ENCODE results near the gene STK26. TPM values are rescaled to one million over a fixed set of nuclear protein-coding genes. Genes with fewer than 3 reads are reported as not detected.

Gene STK26
- total RNA-seq, 4 donors from 2014 or later: 4.9 to 7.5 (median 5.6) TPM

- DNase-seq: no peak
- intact Hi-C loops (cut with DNase I): no loop called here
- no peak for TF ChIP-seq POLR2A (IDR thresholded peaks at IDR 0.05)
- no peak for TF ChIP-seq CTCF (IDR thresholded peaks at IDR 0.05)
- 51 to 54% methylated on average over 3 of the region's 3 CpGs for WGBS, 2 donors
- H3K4me3 ChIP-seq (replicated peaks in 1 of 3): no peak overlapping the region
- H3K27me3 ChIP-seq: no peaks in the 10 kb centered on the region
- H3K36me3 ChIP-seq: no peaks in the 10 kb centered on the region
- H3K4me1 ChIP-seq: no peaks in the 10 kb centered on the region
- H3K9me3 ChIP-seq: no peaks in the 10 kb centered on the region
- no peak overlapping the region for H3K27ac ChIP-seq
Observed at GRCh38 chrX:132119283-132119682, 96.2 kb downstream of the STK26 start.

GRCh38 chrX:132119821-132120515 is 96.9 kb downstream of the STK26 start:
- H3K27ac ChIP-seq: no peak overlapping the region
- no peaks in the 10 kb centered on the region for H3K4me1 ChIP-seq
- H3K4me3 ChIP-seq (replicated peaks in 1 of 3): no peak overlapping the region
- no peaks in the 10 kb centered on the region for H3K36me3 ChIP-seq
- no peak for DNase-seq
- intact Hi-C loops (cut with DNase I): no loop called here
- WGBS, 2 donors: 63 to 73% methylated on average over 4 to 12 of the region's 12 CpGs
- no peaks in the 10 kb centered on the region for H3K27me3 ChIP-seq
- no peaks in the 10 kb centered on the region for H3K9me3 ChIP-seq
- TF ChIP-seq CTCF (IDR thresholded peaks at IDR 0.05): no peak
- no peak for TF ChIP-seq POLR2A (IDR thresholded peaks at IDR 0.05)

- intact Hi-C loops (cut with DNase I): no loop called here
- Histone ChIP-seq H3K4me1 (no peaks in the 10 kb centered on the region), H3K36me3 (no peaks in the 10 kb centered on the region), H3K27ac (no peak overlapping the region), H3K4me3 (replicated peaks in 1 of 3) (no peak overlapping the region), H3K9me3 (no peaks in the 10 kb centered on the region), H3K27me3 (no peaks in the 10 kb centered on the region)
- WGBS, 2 donors: 85 to 100% methylated on average over 1 to 4 of the region's 4 CpGs
- no peak for TF ChIP-seq POLR2A (IDR thresholded peaks at IDR 0.05)
- TF ChIP-seq CTCF (IDR thresholded peaks at IDR 0.05): no peak
- no peak for DNase-seq
Observed at GRCh38 chrX:132120913-132121312, 97.8 kb downstream of the STK26 start.

Other genes with a start within 250 kb of the STK26 start
- gene FRMD7, start 104.7 kb downstream of the STK26 start, total RNA-seq: not detected
- 10 to 100 TPM; 13.3 to 16.7 (median 14.6) TPM for gene RAP2C, start 196.1 kb downstream of the STK26 start, total RNA-seq